Astrocyte of the spinal cord (primary cell): ENCODE data around the gene PAPPA.

Experiments
- DNase-seq: peaks from one replicate; pipeline ENCODE4 v3.0.0; 2011; ENCODE audit warnings: low read depth, low spot score
- H3K4me3 ChIP-seq: 2 replicates; pipeline ENCODE4 v1.5.1; 2011; ENCODE audit warnings: low read depth, mild to moderate bottlenecking, low read length, moderate library complexity
- CTCF ChIP-seq: IDR thresholded peaks from 2 replicates; pipeline ENCODE4 v1.5.1; 2012; ENCODE audit warnings: low read depth, mild to moderate bottlenecking, low read length, inconsistent platforms
- in situ Hi-C: cut with HindIII; loops from 2 replicates; pipeline ENCODE4 v1.10.0; 2017; ENCODE audit warnings: low sequenced_read_pairs

The PAPPA gene

GRCh38 chr9:116362493-116362892, 208.9 kb downstream of the PAPPA start:
- DNase-seq = no peak
- TF ChIP-seq CTCF = no peak
- H3K4me3 ChIP-seq = no peak overlapping the region
- in situ Hi-C loops = no loop called here

DNA sequence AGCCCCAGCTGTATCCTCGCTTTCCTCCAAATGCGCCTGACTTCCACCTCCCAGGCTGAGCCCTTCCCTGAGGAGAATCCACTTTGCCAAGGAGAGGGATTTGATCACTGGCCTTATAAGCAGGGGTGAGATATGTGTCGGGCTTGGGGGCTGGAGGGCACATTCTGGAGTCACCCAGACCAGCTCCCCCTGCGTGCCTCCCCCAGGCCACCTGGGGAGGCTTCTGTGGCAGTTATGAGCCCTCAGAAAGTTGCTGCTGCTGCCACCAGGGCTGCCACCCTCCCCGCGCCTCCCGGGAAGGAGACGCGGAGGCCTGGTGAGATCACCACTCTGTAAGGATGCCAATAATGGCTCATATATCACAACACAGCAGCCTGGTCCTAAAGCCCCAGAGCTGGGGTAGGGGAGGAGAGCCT, 211.5 kb downstream of the PAPPA start:
- in situ Hi-C loops = no loop called here
- TF ChIP-seq CTCF = peak; percentile 2
- no peak overlapping the region for H3K4me3 ChIP-seq
- DNase-seq = peak; percentile 74

- no peak for TF ChIP-seq CTCF
- in situ Hi-C loops = no loop called here
- no peak overlapping the region for H3K4me3 ChIP-seq
- DNase-seq = no peak
Measured at GRCh38 chr9:116366241-116366640, 212.7 kb downstream of the PAPPA start.

- no peak for DNase-seq
- TF ChIP-seq CTCF = no peak
- H3K4me3 ChIP-seq = no peak overlapping the region
- in situ Hi-C loops = no loop called here
Measured at GRCh38 chr9:116368680-116369079, 215.1 kb downstream of the PAPPA start.

DNA sequence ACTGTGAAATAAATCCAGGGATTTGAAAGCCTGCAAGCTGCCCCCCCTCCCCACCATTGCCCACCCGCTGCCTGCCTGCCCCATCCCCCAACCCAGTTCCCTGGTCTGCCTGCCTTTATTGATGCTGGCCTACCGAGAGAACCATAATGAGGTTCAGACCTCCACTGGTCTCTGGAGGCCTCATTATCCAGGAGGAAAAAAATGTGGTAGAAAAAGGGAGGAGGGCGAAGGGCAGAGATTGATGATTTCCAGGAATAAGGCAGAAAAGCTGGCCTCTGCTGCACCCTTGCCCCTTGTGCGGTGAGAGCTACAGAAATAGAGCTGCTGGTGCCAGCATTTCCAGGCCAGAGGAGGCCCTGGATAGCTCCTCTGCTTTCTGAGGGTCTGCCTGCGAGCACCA, 216.1 kb downstream of the PAPPA start:
- TF ChIP-seq CTCF = no peak
- in situ Hi-C loops = no loop called here
- DNase-seq = no peak
- H3K4me3 ChIP-seq = no peak overlapping the region

GRCh38 chr9:116370556-116370955, 217.0 kb downstream of the PAPPA start:
- H3K4me3 ChIP-seq = no peak overlapping the region
- no peak for DNase-seq
- TF ChIP-seq CTCF = no peak
- in situ Hi-C loops = no loop called here

DNA sequence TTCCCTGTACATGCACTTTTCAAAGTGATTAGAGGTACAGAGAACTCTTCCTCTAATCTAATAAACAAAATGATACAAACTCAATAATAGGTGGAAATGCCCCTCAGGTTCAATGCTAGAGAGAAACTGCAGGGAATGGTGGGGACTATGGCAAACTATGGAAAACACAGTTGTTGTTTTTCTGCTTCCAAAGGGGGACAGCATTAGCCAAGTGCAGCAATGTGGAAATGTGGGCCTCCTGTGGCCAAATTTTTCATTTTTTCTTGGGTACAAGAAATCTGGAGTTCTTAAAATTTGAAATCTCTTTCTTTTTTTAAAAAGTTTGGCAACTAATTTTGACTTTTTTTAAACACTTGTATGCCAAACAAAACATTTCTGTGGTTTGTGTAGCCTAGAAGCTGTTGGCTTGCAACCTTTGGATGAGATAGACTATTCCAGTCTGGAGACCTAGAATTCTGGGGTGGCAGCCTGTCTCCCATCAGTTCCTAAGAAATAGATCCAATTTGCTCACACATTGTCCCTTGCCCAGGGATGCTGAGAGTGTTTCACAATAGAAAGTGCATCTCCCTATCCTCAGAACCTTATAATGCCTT, 218.6 kb downstream of the PAPPA start:
- in situ Hi-C loops = no loop called here
- TF ChIP-seq CTCF = no peak
- no peak for DNase-seq

More for the DNA sequence above, 218.6 kb downstream of the PAPPA start:
- H3K4me3 ChIP-seq = no peak overlapping the region
